NOMO-1 (cell line): Measurements from ENCODE around the gene SLCO1B3.
A peak's percentile ranks its signal among the peaks of the same experiment; 100 is the strongest.
"Not testable (repeated sequence)": the region's sequence is repeated elsewhere in the genome, so short reads cannot be mapped to it uniquely, and the experiment has no call there.

ENCODE experiments used
- DNase-seq, 2 experiments: peaks; one replicate each; lab custom pipeline; 2025; ENCODE audit not compliant: unreplicated experiment in 2 of 2; lab: John Stamatoyannopoulos, UW

SLCO1B3 gene, protein sequence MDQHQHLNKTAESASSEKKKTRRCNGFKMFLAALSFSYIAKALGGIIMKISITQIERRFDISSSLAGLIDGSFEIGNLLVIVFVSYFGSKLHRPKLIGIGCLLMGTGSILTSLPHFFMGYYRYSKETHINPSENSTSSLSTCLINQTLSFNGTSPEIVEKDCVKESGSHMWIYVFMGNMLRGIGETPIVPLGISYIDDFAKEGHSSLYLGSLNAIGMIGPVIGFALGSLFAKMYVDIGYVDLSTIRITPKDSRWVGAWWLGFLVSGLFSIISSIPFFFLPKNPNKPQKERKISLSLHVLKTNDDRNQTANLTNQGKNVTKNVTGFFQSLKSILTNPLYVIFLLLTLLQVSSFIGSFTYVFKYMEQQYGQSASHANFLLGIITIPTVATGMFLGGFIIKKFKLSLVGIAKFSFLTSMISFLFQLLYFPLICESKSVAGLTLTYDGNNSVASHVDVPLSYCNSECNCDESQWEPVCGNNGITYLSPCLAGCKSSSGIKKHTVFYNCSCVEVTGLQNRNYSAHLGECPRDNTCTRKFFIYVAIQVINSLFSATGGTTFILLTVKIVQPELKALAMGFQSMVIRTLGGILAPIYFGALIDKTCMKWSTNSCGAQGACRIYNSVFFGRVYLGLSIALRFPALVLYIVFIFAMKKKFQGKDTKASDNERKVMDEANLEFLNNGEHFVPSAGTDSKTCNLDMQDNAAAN

DNA sequence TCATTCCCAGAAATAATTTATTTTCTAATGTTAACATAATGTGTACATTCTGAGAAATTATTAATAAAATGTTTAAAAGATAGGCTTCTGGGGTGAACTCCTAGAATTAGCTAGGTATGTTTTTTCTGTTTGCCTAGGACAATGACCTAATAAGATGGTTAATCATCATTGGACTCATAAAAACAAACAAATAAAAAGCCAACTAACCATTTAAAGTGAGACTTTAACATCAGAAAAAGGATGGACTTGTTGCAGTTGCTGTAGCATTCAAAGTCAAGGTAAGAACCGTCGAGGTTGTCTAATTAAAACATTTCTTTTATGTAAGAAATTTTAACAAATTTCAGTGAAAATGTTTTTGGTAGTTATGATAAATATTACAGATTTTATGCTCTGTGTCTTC lies at the start of gene SLCO1B3:
SLCO1B3 (plus strand) TSS at position 219 of the 400 bp plus-strand sequence. CDS start 5,034 bp downstream, outside the sequence.
- DNase-seq, result no peak

DNA sequence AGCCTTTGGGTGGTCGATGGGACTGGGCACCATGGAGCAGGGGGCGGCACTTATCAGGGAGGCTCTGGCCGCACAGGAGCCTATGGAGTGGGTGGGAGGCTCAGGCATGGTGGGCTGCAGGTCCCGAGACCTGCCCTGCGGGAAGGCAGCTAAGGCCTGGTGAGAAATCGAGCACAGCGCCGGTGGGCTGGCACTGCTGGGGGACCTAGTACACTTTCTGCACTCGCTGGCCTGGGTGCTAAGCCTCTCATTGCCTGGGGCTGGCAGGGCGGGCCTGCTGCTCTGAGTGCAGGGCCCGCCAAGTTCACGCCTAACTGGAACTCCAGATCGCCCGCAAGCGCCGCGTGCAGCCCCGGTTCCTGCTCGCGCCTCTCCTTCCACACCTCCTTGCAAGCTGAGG lies 33.1 kb upstream of the SLCO1B3 start:
- no peak for DNase-seq

DNA sequence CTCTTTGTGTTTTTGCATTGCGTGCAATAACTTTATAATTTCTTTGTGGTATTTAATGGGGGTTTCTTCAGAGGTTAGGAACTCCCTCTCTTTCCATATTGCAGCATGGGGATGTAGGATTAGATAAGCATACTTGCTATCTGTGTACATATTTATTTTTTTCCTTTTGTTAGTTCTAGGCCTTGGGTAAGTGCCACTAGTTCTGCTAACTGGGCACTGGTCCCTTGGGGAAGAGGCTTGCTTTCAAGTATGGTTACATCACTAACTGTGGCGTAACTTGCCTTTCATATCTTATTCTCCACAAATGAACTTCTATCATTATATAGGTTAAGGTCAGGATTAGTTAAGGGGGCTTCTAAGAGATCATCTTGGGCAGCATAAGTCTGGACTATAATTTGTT lies 31.5 kb upstream of the SLCO1B3 start:
- DNase-seq, result no peak

DNA sequence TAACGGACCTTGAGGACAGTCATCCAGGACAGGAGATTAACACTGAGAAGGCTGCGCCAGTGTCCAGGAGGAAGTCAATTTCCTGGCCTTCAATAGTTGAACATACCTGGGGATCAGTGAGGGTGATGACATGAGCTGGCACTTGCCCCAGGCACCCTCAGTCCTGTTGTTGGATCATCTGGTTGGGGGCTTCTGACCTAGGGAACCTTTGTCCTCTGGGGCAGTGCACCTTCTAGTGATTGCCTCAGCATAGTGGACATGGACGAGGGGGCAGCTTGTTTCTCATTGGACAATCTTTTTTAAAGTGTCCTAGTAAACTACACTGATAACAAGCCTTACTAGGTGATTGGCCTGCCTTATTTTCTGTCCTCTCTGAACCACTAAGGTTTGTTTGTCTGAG lies 30.5 kb upstream of the SLCO1B3 start:
- not testable (repeated sequence) for DNase-seq

DNA sequence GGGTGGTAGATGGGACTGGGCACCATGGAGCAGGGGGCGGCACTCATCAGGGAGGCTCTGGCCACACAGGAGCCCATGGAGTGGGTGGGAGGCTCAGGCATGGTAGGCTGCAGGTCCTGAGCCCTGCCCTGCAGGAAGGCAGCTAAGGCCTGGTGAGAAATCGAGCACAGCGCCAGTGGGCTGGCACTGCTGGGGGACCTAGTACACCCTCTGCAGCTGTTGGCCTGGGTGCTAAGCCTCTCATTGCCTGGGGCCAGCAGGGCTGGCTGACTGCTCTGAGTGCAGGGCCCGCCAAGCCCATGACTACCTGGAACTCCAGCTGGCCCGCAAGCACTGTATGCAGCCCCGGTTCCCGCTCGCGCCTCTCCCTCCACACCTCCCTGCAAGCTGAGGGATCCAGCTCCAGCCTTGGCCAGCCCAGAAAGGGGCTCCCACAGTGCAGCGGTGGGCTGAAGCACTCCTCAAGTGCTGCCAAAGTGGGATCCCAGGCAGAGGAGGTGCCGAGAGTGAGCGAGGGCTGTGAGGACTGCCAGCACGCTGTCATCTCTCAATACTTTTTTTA lies 26.6 kb upstream of the SLCO1B3 start:
- not testable (repeated sequence) for DNase-seq

DNA sequence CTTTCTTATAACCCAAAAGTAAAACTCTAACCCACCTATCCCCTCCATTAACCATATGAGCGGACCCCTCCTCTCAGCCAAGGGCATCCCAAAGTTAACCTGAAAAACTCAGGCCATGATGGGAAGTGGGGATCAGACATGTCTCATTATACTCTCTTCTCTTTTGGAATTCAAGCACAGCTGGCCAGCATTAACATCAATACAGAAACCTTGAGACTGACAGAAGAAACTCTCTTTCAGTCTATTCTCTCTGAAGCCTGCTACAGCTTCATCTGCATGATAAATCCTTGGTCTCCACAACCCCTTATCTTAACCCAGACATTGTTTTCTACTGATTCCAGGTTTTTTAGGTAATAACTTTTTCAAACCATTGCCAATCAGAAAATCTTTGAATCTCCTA lies 17.5 kb upstream of the SLCO1B3 start:
- DNase-seq, result no peak

DNA sequence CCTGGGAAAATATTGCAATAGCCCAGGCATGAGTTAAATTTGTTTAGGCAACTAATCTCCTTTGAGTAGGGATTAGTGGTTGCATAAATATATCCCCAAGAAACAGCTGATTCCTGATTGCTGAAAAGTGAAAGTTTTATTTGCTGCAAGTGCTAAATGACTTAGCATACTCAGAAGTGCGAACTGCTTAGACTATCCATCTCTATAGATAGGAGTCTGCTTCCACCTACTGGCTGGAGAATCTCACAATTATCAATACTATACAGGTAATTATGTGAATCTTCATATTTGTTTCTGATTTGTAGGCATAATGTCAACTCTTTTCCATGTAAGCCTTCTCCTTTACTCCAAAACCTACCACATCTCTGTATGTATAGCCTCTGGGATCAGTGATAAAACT lies 12.0 kb upstream of the SLCO1B3 start:
- peak in 1 of 2 experiments; percentile 2 for DNase-seq

DNA sequence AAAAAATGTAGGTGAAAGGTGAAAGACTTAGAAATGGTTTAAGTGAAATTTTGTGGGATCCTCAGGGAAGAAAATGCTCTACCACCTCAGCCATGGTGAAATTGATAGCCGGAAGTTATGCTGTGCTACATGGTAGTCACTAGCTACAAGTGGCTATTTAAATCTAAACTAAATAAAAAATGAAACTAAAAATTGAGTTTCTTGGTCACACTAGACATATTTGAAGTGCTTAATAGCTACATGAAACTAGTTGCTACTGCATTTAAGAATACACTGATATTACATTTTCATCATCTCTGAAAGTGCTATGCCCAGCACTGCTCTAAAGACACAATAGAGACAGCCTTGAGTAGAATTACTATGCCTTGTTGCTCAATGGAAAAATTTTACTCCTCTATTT lies 10.3 kb upstream of the SLCO1B3 start:
- no peak for DNase-seq

DNA sequence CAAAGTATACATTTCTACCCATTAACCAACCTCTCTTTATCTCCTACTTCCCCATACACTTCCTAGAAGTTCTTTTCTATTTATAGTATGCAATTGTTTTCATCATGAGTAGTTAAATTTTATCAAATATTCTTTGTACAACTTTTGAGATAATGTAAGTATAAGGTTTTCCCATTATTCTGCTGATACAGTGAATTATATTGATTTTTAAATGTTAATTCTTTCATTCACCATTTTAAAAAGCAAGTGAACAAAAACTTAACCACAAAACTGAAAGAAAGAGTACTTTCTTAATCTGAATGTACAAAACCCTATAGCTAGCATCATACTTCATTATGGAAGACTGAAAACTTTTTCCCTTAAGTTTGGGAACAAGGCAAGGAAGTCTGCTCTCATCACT lies 9.5 kb upstream of the SLCO1B3 start:
- no peak for DNase-seq

DNA sequence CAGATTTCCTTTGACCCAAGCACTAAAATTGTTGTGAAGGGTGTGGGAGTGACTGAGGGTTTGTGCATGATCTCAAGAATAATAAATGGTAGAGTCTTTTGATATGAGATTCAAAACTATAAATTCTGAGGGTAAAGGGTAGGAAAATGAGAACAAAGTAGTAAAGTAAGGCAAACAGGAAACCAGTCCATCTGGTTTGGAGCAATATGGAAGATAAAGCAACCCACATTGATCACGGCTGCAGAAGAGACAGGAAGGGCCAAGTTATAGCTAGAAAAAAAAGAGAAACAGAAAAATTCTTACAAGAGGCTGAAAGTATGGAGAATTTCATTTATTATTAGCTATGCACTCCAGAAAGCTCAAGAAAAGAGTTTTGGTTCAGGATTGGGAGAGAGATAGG lies 4.6 kb upstream of the SLCO1B3 start:
- no peak for DNase-seq

DNA sequence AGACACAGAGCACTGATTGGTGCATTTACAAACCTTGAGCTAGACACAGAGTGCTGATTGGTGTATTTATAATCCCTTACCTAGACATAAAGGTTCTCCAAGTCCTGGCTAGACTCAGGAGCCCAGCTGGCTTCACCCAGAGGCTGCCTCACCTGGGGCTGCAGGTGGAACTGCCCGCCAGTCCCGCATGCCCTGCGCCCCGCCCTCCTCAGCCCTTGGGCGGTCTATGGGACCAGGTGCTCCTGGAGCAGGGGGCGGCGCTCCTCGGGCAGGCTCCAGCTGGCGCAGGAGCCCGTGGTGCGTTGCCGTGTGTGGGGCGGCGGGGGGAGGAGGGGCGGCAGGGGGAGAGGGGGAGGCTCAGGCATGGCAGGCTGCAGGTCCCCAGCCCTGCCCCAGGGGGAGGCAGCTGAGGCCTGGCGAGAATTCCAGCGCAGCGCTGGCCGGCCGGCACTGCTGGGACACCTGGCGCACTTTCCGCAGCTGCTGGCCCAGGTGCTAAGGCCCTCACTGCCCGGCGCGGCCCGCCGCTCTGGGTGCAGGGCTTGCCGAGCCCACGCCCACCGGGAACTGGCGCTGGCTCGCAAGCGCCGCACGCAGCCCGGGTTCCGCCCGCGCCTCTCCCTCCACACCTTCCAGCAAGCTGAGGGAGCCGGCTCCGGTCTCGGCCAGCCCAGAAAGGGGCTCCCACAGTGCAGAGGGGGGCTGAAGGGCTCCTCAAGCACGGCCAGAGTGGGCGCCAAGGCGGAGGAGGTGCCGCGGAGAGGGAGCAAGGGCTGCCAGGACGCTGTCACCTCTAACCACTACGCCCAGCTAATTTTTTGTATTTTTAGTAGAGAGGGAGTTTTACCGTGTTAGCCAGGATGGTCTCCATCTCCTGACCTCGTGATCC lies 3.1 kb upstream of the SLCO1B3 start:
- no peak for DNase-seq

DNA sequence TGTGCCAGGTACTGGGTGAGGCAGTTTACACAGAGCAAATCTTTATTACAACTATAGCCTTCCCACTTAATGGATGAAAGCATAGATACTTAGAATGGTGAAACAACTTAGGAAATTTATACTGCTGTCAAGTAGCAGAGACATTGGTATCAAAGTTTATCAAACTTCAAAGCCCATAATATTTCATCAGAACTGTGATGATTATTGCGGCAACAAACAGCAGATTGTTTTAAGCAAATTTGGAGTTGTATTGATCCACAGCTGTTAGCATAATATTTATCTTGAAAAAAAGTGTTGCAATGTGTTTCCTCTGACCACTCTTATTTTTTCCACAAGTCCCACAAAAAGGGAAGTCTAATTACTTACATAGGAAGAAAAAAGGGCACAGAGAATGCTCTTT lies 2.0 kb upstream of the SLCO1B3 start:
- DNase-seq, result no peak

DNA sequence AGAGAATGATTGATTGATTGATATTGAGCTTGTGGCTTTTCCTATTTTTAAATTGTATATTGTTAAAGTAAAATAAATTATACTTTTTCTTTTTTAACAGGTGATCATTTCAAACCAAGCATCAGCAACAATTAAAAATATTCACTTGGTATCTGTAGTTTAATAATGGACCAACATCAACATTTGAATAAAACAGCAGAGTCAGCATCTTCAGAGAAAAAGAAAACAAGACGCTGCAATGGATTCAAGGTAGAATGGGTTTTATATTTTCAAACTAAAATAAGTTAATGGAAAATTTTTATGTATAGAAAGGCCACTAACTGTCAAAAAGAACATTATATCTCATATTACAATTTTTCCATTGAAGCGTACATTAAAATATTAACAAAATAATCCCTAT lies 5.1 kb downstream of the SLCO1B3 start:
- no peak for DNase-seq

DNA sequence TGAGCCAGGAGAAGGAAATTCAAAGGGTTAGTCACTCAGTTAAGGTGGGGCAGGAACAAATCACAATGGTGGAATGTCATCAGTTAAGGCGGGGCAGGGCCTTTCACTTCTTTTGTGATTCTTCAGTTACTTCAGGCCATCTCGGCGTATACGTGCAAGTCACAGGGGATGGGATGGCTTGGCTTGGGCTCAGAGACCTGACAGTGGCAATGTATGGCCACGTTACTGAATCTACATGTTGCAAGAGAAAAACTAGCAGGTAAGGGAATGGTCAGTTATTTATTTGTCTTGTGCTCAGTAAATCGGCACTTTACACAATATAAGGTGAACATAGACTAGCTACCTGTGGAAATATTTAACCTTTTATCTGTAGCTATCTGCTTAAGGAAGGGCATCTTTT lies 11.9 kb downstream of the SLCO1B3 start:
- DNase-seq, result no peak

DNA sequence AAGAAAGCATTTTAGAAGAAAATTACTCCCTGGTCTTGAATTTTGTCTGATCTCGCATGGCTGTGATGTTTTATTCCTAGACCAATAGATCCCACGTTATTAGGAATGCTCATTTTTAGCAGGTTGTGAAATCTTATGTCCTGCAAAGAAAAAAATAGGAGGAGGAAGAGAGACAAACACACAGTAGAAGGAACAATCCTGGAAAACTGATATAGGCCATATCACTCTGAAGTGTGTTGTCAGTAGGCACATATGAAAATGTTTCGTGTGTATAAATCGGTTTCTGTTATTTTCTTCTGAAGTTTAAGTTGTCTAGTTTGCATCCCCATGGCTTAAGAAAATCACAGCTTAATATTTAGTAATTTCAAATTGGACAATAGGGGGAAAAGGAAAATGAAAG lies 12.4 kb downstream of the SLCO1B3 start:
- DNase-seq, result no peak

DNA sequence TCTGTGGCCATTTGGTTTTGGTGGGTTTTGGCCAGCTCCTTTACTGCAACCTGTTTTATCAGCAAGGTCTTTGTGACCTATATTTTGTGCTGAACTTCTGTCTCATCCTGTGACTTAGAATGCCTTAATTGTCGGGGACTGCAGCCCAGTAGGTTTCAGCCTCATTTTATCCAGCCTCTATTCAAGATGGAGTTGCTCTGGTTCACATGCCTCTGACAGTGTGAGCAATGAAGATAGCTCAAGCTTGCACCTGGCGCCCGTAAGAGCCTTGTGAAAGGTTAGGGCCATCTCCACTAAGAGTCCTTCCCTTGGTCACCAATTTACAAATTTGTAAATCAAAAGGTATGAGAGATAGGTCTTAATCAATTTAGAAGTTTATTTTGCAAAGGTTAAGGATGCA lies 19.4 kb downstream of the SLCO1B3 start:
- DNase-seq, result no peak

DNA sequence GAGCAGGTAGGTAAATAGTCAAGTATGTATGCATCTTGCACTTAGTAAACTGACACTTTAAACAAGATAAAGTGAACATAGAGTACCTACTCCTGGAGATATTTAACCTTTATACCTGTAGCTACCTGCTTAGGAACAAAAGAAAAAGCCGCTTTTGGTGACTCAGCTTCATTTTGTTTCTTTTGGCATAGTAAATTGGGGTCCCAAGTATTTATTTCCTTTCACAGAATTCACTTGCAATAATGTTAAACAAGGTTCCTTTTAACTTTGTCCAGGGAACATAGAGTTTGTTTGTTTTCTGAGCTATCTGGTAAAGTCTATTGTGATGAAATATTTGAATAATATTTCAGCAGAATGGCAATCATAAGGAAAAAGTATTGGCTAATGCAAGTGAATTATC lies 20.0 kb downstream of the SLCO1B3 start:
- no peak for DNase-seq

DNA sequence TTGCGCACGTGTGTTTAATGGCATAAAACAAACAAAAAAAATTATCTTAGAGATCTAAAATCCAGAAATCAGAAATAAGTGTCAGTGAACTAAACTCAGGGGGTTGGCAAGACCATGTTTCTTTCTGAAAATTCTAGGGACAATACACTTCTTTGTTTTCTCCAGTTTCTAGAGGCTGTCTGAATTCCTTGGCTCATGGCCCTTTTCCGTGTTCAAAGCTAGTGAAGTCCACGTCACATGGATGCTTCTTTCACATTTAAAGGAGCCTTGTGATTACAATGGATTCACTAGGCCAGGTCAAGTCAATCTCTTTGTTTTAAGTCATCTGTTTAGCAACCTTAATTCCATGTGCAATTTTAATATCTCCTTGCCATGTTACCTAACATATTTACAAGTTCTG lies 22.4 kb downstream of the SLCO1B3 start:
- DNase-seq, result no peak

DNA sequence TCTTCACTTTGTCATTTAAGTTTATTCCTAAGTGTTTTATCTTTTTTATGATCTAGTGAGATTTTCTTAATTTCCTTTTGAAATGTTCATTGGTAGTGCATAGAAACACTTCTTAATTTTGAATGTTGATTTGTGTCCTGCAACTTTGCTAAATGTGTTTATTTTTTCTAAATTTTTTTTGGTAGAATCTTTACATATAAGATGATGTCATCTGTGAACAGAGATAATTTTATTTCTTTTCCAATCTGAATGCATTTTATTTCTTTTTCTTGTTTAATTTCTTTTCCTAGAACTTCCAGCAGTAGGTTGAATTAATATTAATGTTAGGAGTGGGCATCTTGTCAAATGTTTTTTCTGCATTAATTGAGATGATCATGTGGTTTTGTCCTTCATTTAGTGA lies 42.1 kb downstream of the SLCO1B3 start:
- DNase-seq, result no peak

DNA sequence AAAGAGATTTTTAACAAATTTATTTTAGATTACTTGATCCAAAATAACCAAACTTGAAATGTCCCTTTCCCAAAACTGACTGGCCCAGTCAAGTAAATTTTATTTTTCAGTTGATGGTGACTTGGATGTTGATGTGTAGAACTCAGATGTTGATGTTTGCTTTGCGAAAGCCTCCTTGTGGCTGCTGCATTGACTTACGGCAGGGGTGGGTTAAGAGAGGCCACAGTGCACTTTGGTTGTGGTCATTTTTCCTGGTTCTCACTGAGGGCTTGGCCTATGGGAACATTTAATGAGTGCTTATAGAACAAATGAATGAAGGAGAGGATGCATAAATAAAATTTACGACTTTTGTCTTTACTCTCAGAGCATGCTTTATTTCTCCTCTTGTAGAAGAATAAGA lies 52.6 kb downstream of the SLCO1B3 start:
- DNase-seq, result no peak

DNA sequence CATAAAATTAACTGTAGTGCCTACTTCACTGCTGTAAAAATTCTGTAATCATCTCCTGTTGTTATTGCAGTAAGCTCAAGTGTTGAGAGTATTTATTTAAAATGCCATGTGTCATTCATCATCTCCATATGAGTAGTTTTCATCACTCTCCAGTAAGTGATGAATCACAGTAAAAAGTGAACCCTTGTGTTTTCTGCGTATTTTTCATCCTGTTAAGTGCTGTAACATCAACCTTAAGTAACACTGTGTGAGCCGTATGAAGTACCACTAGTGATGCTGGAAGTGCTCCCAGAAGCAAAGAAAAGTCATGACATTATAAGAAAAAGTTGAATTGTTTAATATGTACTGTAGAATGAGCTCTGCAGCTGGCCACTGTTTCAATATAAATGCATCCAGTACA lies 55.4 kb downstream of the SLCO1B3 start:
- no peak for DNase-seq
